ENCODE measurements around the gene INHBB.
A peak's percentile ranks its signal among the peaks of the same experiment; 100 is the strongest.

Gene INHBB

GRCh38 chr2:120341977-120342376 is 4.0 kb upstream of the INHBB start:
- Histone ChIP-seq H3K9ac (ENCODE audit: low read length) (no peak overlapping the region), H2AFZ (ENCODE audit: low read length) (no peak overlapping the region), H4K20me1 (ENCODE audit: insufficient read depth, low read length) (no peaks in the 10 kb centered on the region), H3K79me2 (ENCODE audit: low read length) (no peaks in the 10 kb centered on the region), H3K9me3 (replicated peaks; ENCODE audit: insufficient read depth, low read length) (no peaks in the 10 kb centered on the region), H3K27me3 (replicated peaks; ENCODE audit: insufficient read depth, low read length) (peaks cover 21% of the 10 kb centered on the region), H3K4me2 (ENCODE audit: low read depth, low read length) (no peak overlapping the region), H3K4me3 (ENCODE audit: low read length) (no peak overlapping the region), H3K4me1 (ENCODE audit: low read length) (0 out of 2 replicates have a peak, but pooled peaks cover 8% of the 10 kb centered on the region), H3K27ac (ENCODE audit: low read length) (no peak overlapping the region), H3K36me3 (replicated peaks; ENCODE audit: insufficient read depth, low read length) (no peaks in the 10 kb centered on the region), H3F3A (ENCODE audit: insufficient read depth, low read length) (no peaks in the 10 kb centered on the region), H3K9me2 (replicated peaks; ENCODE audit: insufficient read depth, low read length) (no peaks in the 10 kb centered on the region)
- TF ChIP-seq CTCF (IDR thresholded peaks at IDR 0.05; ENCODE audit: low read length), result no peak
- DNase-seq, result no peak

- 0 out of 2 replicates have a peak, but pooled peaks cover 8% of the 10 kb centered on the region for H3K4me1 ChIP-seq (ENCODE audit: low read length)
- no peak overlapping the region for H2AFZ ChIP-seq (ENCODE audit: low read length)
- no peaks in the 10 kb centered on the region for H3F3A ChIP-seq (ENCODE audit: insufficient read depth, low read length)
- TF ChIP-seq EZH2phosphoT487 (IDR thresholded peaks at IDR 0.05; ENCODE audit: low read length) (no peak), CTCF (IDR thresholded peaks at IDR 0.05; ENCODE audit: low read length) (no peak)
- H3K4me2 ChIP-seq (ENCODE audit: low read depth, low read length), result no peak overlapping the region
- H4K20me1 ChIP-seq (ENCODE audit: insufficient read depth, low read length), result no peaks in the 10 kb centered on the region
- H3K9ac ChIP-seq (ENCODE audit: low read length), result no peak overlapping the region
- no peak overlapping the region for H3K27ac ChIP-seq (ENCODE audit: low read length)
- H3K4me3 ChIP-seq (ENCODE audit: low read length), result no peak overlapping the region
- peaks cover 26% of the 10 kb centered on the region for H3K27me3 ChIP-seq (replicated peaks; ENCODE audit: insufficient read depth, low read length)
- no peak for DNase-seq
- no peaks in the 10 kb centered on the region for H3K36me3 ChIP-seq (replicated peaks; ENCODE audit: insufficient read depth, low read length)
- no peaks in the 10 kb centered on the region for H3K9me2 ChIP-seq (replicated peaks; ENCODE audit: insufficient read depth, low read length)
- no peaks in the 10 kb centered on the region for H3K9me3 ChIP-seq (replicated peaks; ENCODE audit: insufficient read depth, low read length)
- no peaks in the 10 kb centered on the region for H3K79me2 ChIP-seq (ENCODE audit: low read length)
Measured at GRCh38 chr2:120342446-120342845, 3.5 kb upstream of the INHBB start.

GRCh38 chr2:120343100-120343432 is 2.9 kb upstream of the INHBB start:
- DNase-seq, result no peak
- no peak for TF ChIP-seq CTCF (IDR thresholded peaks at IDR 0.05; ENCODE audit: low read length)
- TF ChIP-seq EZH2phosphoT487 (IDR thresholded peaks at IDR 0.05; ENCODE audit: low read length), result no peak
- TF ChIP-seq EZH2 (optimal IDR thresholded peaks at IDR 0.05; ENCODE audit: low read depth, low read length), result no peak
- Histone ChIP-seq H3K9me2 (replicated peaks; ENCODE audit: insufficient read depth, low read length) (no peaks in the 10 kb centered on the region), H2AFZ (ENCODE audit: low read length) (no peak overlapping the region), H3K4me1 (ENCODE audit: low read length) (0 out of 2 replicates have a peak, but pooled peaks cover 8% of the 10 kb centered on the region), H3K27ac (ENCODE audit: low read length) (no peak overlapping the region), H3K9me3 (replicated peaks; ENCODE audit: insufficient read depth, low read length) (no peaks in the 10 kb centered on the region), H3K4me3 (ENCODE audit: low read length) (peak overlapping the region; percentile 51), H3K9ac (ENCODE audit: low read length) (no peak overlapping the region), H3K4me2 (ENCODE audit: low read depth, low read length) (peak overlapping the region; percentile 86; the same call in 1 of the 2 replicates), H3F3A (ENCODE audit: insufficient read depth, low read length) (no peaks in the 10 kb centered on the region), H4K20me1 (ENCODE audit: insufficient read depth, low read length) (no peaks in the 10 kb centered on the region), H3K36me3 (replicated peaks; ENCODE audit: insufficient read depth, low read length) (no peaks in the 10 kb centered on the region), H3K79me2 (ENCODE audit: low read length) (no peaks in the 10 kb centered on the region), H3K27me3 (replicated peaks; ENCODE audit: insufficient read depth, low read length) (peaks cover 32% of the 10 kb centered on the region)
